SU-DHL-6 (cell line): ENCODE results near the gene SORL1-AS1.

Source experiments
- H2AFZ ChIP-seq: fragments of 200-600 bp; sonication (generic); 2 replicates; pipeline ENCODE4 v1.6.1; 2014; ENCODE audit warnings: low read depth, mild to moderate bottlenecking, moderate library complexity, mixed read lengths, antibody characterized with exemption, low read length; ENCODE audit not compliant: severe bottlenecking
- H3F3A ChIP-seq: fragments of 200-600 bp; shearing (Covaris generic); 2 replicates; pipeline ENCODE4 v1.6.0; 2016; ENCODE audit warnings: antibody characterized with exemption, mild to moderate bottlenecking; ENCODE audit not compliant: insufficient read depth
- H3K27ac ChIP-seq: fragments of 200-600 bp; sonication (generic); 2 replicates; pipeline ENCODE4 v1.5.1; 2016; ENCODE audit warnings: low read depth, mild to moderate bottlenecking, low read length, moderate library complexity, mixed read lengths
- H3K27me3 ChIP-seq: fragments of 200-600 bp; sonication (generic), shearing (Covaris generic); 2 replicates; pipeline ENCODE4 v1.6.0; 2014; ENCODE audit warnings: mild to moderate bottlenecking, low read length
- H3K36me3 ChIP-seq: fragments of 200-600 bp; sonication (generic); 2 replicates; pipeline ENCODE4 v1.6.1; 2014; ENCODE audit warnings: mild to moderate bottlenecking, low read length, mixed read lengths
- H3K4me2 ChIP-seq: fragments of 300-600, 200-600 bp; shearing (Covaris generic), sonication (generic); 2 replicates; pipeline ENCODE4 v1.6.0; 2014; ENCODE audit warnings: low read length, low read depth, mild to moderate bottlenecking; ENCODE audit not compliant: poor library complexity, severe bottlenecking
- H3K4me3 ChIP-seq: fragments of 200-600 bp; sonication (generic); 2 replicates; pipeline ENCODE4 v1.5.1; 2014; ENCODE audit warnings: antibody characterized with exemption, low read length, mild to moderate bottlenecking, mixed read lengths; ENCODE audit not compliant: insufficient read depth, poor library complexity, severe bottlenecking
- H3K79me2 ChIP-seq: fragments of 200-600 bp; sonication (generic); 2 replicates; pipeline ENCODE4 v1.6.1; 2014; ENCODE audit warnings: mild to moderate bottlenecking, low read length, moderate library complexity; ENCODE audit not compliant: insufficient read depth
- H3K9ac ChIP-seq: fragments of 200-600 bp; sonication (generic); 2 replicates; pipeline ENCODE4 v1.7.0; 2014; ENCODE audit warnings: mild to moderate bottlenecking, low read length
- H3K9me2 ChIP-seq: fragments of 200-600 bp; sonication (generic); replicated peaks from 2 replicates; pipeline ENCODE4 v1.6.1; 2014; ENCODE audit warnings: low read length; ENCODE audit not compliant: insufficient read depth
- H3K9me3 ChIP-seq: fragments of 200-600 bp; sonication (generic); 2 replicates; pipeline ENCODE4 v1.6.1; 2014; ENCODE audit warnings: low read length, mixed read lengths; ENCODE audit not compliant: insufficient read depth
- H4K20me1 ChIP-seq: fragments of 200-600 bp; sonication (generic); 2 replicates; pipeline ENCODE4 v1.6.1; 2014; ENCODE audit warnings: low read depth, mild to moderate bottlenecking, antibody characterized with exemption, low read length, moderate library complexity, mixed read lengths
- EZH2phosphoT487 ChIP-seq: fragments of 200-600 bp; sonication (generic), shearing (Covaris generic); conservative IDR thresholded peaks from 2 replicates; pipeline ENCODE4 v1.6.1; 2018; ENCODE audit warnings: mild to moderate bottlenecking, antibody characterized with exemption, low read length, moderate library complexity, mixed read lengths
- TF ChIP-seq, protein P1 (sequence below): fragments of 200-600 bp; sonication (generic); IDR thresholded peaks from one replicate; pipeline ENCODE4 v1.5.1; 2017; ENCODE audit warnings: antibody characterized with exemption, mild to moderate bottlenecking, low read length, moderate library complexity; ENCODE audit not compliant: insufficient read depth, poor library complexity, severe bottlenecking

Gene SORL1-AS1

DNA sequence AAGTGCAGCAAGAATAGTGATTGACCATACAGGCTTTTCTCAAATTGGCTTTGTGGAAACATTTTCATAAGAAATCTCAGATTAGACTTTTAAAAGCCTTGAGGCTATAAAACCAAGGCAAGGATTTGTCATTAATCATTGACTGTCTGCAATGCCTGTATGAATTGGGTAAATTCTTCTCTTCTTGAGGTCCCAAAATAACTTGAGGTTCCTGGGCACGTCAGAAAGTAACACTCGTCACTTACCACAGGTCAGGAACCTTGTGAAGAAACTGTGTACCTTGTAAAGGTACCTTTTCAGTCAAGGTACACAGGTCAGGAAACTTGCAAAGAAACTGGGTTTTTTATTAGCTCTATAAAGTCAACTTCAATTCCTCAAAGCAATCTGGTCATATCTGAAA, 43.9 kb downstream of the SORL1-AS1 start:
- H3K9ac ChIP-seq: no peak overlapping the region
- no peaks in the 10 kb centered on the region for H3K36me3 ChIP-seq
- no peaks in the 10 kb centered on the region for H3K79me2 ChIP-seq
- H3F3A ChIP-seq: peaks cover 3% of the 10 kb centered on the region; the same call in 1 of the 2 replicates
- H3K9me2 ChIP-seq: no peaks in the 10 kb centered on the region
- TF ChIP-seq, protein P1, sequence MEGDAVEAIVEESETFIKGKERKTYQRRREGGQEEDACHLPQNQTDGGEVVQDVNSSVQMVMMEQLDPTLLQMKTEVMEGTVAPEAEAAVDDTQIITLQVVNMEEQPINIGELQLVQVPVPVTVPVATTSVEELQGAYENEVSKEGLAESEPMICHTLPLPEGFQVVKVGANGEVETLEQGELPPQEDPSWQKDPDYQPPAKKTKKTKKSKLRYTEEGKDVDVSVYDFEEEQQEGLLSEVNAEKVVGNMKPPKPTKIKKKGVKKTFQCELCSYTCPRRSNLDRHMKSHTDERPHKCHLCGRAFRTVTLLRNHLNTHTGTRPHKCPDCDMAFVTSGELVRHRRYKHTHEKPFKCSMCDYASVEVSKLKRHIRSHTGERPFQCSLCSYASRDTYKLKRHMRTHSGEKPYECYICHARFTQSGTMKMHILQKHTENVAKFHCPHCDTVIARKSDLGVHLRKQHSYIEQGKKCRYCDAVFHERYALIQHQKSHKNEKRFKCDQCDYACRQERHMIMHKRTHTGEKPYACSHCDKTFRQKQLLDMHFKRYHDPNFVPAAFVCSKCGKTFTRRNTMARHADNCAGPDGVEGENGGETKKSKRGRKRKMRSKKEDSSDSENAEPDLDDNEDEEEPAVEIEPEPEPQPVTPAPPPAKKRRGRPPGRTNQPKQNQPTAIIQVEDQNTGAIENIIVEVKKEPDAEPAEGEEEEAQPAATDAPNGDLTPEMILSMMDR: no peak
- no peak for TF ChIP-seq EZH2phosphoT487
- no peak overlapping the region for H3K4me2 ChIP-seq
- no peak overlapping the region for H3K27ac ChIP-seq
- no peak overlapping the region for H3K4me3 ChIP-seq
- H3K27me3 ChIP-seq: no peaks in the 10 kb centered on the region
- H4K20me1 ChIP-seq: no peaks in the 10 kb centered on the region
- no peak overlapping the region for H2AFZ ChIP-seq
- no peaks in the 10 kb centered on the region for H3K9me3 ChIP-seq

DNA sequence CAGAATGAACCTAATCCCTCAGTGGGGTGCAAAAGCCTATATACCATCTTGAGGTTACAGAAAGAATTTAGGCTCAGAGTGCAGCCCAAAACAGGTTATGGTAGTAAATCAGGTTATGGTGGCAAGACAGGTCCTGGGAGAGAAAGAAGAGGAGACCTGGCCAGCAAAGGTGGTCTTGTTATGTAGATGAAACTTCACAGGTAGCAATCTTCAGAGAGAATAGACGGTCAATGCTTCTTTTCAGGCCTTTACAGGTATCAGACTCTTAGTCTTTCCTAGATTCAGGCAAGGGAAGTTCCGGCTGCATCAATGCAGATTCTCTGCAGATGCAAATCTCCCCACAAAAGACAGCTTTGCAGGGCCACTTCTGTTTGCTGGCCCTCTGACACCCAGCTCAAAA, 46.5 kb downstream of the SORL1-AS1 start:
- peaks cover 8% of the 10 kb centered on the region for H3K36me3 ChIP-seq
- peaks cover 3% of the 10 kb centered on the region; the same call in 1 of the 2 replicates for H3F3A ChIP-seq
- H3K27ac ChIP-seq: no peak overlapping the region
- H3K9me2 ChIP-seq: no peaks in the 10 kb centered on the region
- TF ChIP-seq, protein P1: no peak
- TF ChIP-seq EZH2phosphoT487: no peak
- H2AFZ ChIP-seq: no peak overlapping the region
- no peak overlapping the region for H3K4me3 ChIP-seq
- H3K4me2 ChIP-seq: no peak overlapping the region
- no peaks in the 10 kb centered on the region for H3K79me2 ChIP-seq
- H3K9ac ChIP-seq: no peak overlapping the region
- no peaks in the 10 kb centered on the region for H4K20me1 ChIP-seq
- H3K9me3 ChIP-seq: peaks cover 6% of the 10 kb centered on the region; the same call in 1 of the 2 replicates
- H3K27me3 ChIP-seq: no peaks in the 10 kb centered on the region

DNA sequence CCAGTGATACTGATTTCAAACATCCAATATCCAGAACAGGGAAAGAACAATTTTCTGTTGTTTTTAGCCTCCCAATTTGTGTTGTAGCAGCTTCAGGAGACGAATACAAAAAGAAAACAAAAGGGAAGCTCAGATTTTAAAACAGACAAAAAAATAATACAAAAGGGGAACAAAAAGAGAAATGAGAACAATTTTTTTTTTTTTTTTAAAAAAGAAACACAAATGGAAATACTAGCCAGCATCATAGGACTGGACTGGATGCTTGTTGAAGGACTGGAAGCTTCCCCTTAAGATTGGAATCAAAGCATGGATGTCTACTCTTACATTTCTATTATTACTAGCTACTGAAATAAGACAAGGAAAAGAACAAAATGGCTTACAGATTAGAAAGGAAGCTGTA, 47.1 kb downstream of the SORL1-AS1 start:
- H4K20me1 ChIP-seq: no peaks in the 10 kb centered on the region
- TF ChIP-seq, protein P1: no peak
- no peak for TF ChIP-seq EZH2phosphoT487
- peaks cover 3% of the 10 kb centered on the region; the same call in 1 of the 2 replicates for H3F3A ChIP-seq
- H3K27me3 ChIP-seq: no peaks in the 10 kb centered on the region
- H2AFZ ChIP-seq: no peak overlapping the region
- H3K4me2 ChIP-seq: peak overlapping the region; percentile 29
- no peak overlapping the region for H3K27ac ChIP-seq
- no peak overlapping the region for H3K4me3 ChIP-seq
- H3K79me2 ChIP-seq: no peaks in the 10 kb centered on the region
- H3K9me3 ChIP-seq: peaks cover 6% of the 10 kb centered on the region; the same call in 1 of the 2 replicates
- no peaks in the 10 kb centered on the region for H3K9me2 ChIP-seq
- peak overlapping the region; percentile 3; the same call in 1 of the 2 replicates for H3K9ac ChIP-seq
- H3K36me3 ChIP-seq: peaks cover 8% of the 10 kb centered on the region

DNA sequence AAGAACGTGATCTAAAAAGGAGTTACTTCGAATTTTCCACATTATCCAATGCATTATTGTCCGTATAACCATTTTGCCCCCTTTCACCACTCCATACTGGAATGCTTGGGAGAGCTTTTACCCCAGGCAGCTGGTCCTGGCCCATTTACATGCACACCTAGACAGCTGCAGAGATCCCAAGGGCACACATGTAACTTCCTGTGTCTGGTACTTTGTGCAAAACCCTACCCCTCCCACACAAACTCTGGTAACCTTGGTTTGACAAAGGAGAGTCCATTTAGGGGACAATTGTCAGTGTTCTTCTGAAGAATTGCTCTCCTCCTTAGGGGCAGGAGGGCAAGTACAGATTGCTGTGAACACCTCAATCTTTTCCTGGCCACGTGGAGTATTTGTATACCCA, 58.0 kb downstream of the SORL1-AS1 start:
- H3K4me2 ChIP-seq: no peak overlapping the region
- no peaks in the 10 kb centered on the region for H3K9me2 ChIP-seq
- no peak overlapping the region for H3K27ac ChIP-seq
- H2AFZ ChIP-seq: no peak overlapping the region
- no peak overlapping the region for H3K4me3 ChIP-seq
- H3K9me3 ChIP-seq: no peaks in the 10 kb centered on the region
- H3K36me3 ChIP-seq: no peaks in the 10 kb centered on the region
- TF ChIP-seq, protein P1: no peak
- TF ChIP-seq EZH2phosphoT487: no peak
- H3K9ac ChIP-seq: no peak overlapping the region
- H3F3A ChIP-seq: no peaks in the 10 kb centered on the region
- H4K20me1 ChIP-seq: no peaks in the 10 kb centered on the region
- H3K79me2 ChIP-seq: no peaks in the 10 kb centered on the region
- H3K27me3 ChIP-seq: no peaks in the 10 kb centered on the region
